Tibial artery (tissue), 4 donors: ENCODE results near the gene RFC4.

ENCODE experiments used
- DNase-seq, 2 donors: peaks; one replicate each; pipeline ENCODE4 v3.0.0-alpha.2; 2019
- H3K27ac ChIP-seq, 2 donors: fragments of 200-600 bp; sonication (generic) in 1 of 2; 1 replicate in 1 of 2; 2 replicates in 1 of 2; pipeline ENCODE4 v1.5.1; 2018 to 2019; ENCODE audit warnings: mild to moderate bottlenecking in 1 of 2
- H3K27me3 ChIP-seq, 2 donors: fragments of 200-600 bp; sonication (generic) in 1 of 2; one replicate each; pipeline versions ENCODE4 v1.5.1 to v1.6.0; 2016 to 2019
- H3K36me3 ChIP-seq, 3 donors: fragments of 200-600 bp; sonication (generic) in 2 of 3; one replicate each; pipeline ENCODE4 v1.5.1; 2016 to 2019; ENCODE audit warnings: mild to moderate bottlenecking in 2 of 3
- H3K4me1 ChIP-seq, 4 donors: fragments of 200-600 bp; sonication (generic) in 2 of 4; 1 replicate in 3 of 4; 2 replicates in 1 of 4; pipeline ENCODE4 v1.5.1; 2016 to 2019
- H3K4me3 ChIP-seq, 2 donors: fragments of 200-600 bp; sonication (generic) in 1 of 2; 1 replicate in 1 of 2; 2 replicates in 1 of 2; pipeline ENCODE4 v1.5.1; 2018 to 2019; ENCODE audit warnings: mild to moderate bottlenecking in 2 of 2
- H3K9me3 ChIP-seq, 3 donors: fragments of 200-600 bp; sonication (generic) in 1 of 3; one replicate each; pipeline ENCODE4 v1.5.1; 2016 to 2019
- CTCF ChIP-seq, 2 experiments: fragments of 200-600 bp in 1 of 2; fragments of 450-650 bp in 1 of 2; IDR thresholded peaks; one replicate each; pipeline ENCODE4 v1.5.1; 2017 to 2019; ENCODE audit warnings: antibody characterized with exemption in 2 of 2, mild to moderate bottlenecking in 1 of 2, moderate library complexity in 1 of 2
- intact Hi-C: fragments of 100-400 bp; cut with DNase I; formaldehyde crosslinking; loops from one replicate; pipeline ENCODE4 v1.15.0; 2023; ENCODE audit warnings: low total_unique reads

Gene RFC4

GRCh38 chr3:186757686-186758220 is 48.5 kb downstream of the RFC4 start:
- H3K36me3 ChIP-seq: no peaks in the 10 kb centered on the region
- no peak for TF ChIP-seq CTCF (IDR thresholded peaks at IDR 0.05)
- intact Hi-C loops: no loop called here
- no peak overlapping the region for H3K4me3 ChIP-seq
- H3K4me1 ChIP-seq: no peaks in the 10 kb centered on the region
- no peak for DNase-seq
- H3K9me3 ChIP-seq: no peaks in the 10 kb centered on the region
- H3K27ac ChIP-seq: no peak overlapping the region
- H3K27me3 ChIP-seq: no peaks in the 10 kb centered on the region

GRCh38 chr3:186757214-186757613 is 49.1 kb downstream of the RFC4 start:
- no peak for DNase-seq
- Histone ChIP-seq H3K27me3 (no peaks in the 10 kb centered on the region), H3K36me3 (no peaks in the 10 kb centered on the region), H3K4me3 (no peak overlapping the region), H3K27ac (no peak overlapping the region), H3K9me3 (no peaks in the 10 kb centered on the region), H3K4me1 (no peaks in the 10 kb centered on the region)
- TF ChIP-seq CTCF (IDR thresholded peaks at IDR 0.05): no peak
- intact Hi-C loops: no loop called here

GRCh38 chr3:186754871-186755270 is 51.4 kb downstream of the RFC4 start:
- TF ChIP-seq CTCF (IDR thresholded peaks at IDR 0.05): no peak
- no peaks in the 10 kb centered on the region for H3K9me3 ChIP-seq
- H3K36me3 ChIP-seq: no peaks in the 10 kb centered on the region
- H3K4me3 ChIP-seq: no peak overlapping the region
- DNase-seq: no peak
- no peak overlapping the region for H3K27ac ChIP-seq
- no peaks in the 10 kb centered on the region for H3K4me1 ChIP-seq
- intact Hi-C loops: no loop called here
- H3K27me3 ChIP-seq: no peaks in the 10 kb centered on the region

- no peak for TF ChIP-seq CTCF (IDR thresholded peaks at IDR 0.05)
- intact Hi-C loops: no loop called here
- H3K4me1 ChIP-seq: no peaks in the 10 kb centered on the region
- H3K27me3 ChIP-seq: no peaks in the 10 kb centered on the region
- no peak overlapping the region for H3K27ac ChIP-seq
- H3K36me3 ChIP-seq: no peaks in the 10 kb centered on the region
- DNase-seq: no peak
- no peaks in the 10 kb centered on the region for H3K9me3 ChIP-seq
- H3K4me3 ChIP-seq: no peak overlapping the region
Observed at GRCh38 chr3:186754006-186754405, 52.3 kb downstream of the RFC4 start.

GRCh38 chr3:186751480-186751879 is 54.8 kb downstream of the RFC4 start:
- no peaks in the 10 kb centered on the region for H3K9me3 ChIP-seq
- TF ChIP-seq CTCF (IDR thresholded peaks at IDR 0.05): no peak
- intact Hi-C loops: no loop called here
- no peak for DNase-seq
- no peaks in the 10 kb centered on the region for H3K27me3 ChIP-seq
- H3K4me1 ChIP-seq: no peaks in the 10 kb centered on the region
- no peak overlapping the region for H3K27ac ChIP-seq
- no peaks in the 10 kb centered on the region for H3K36me3 ChIP-seq
- no peak overlapping the region for H3K4me3 ChIP-seq

GRCh38 chr3:186750316-186750715 is 56.0 kb downstream of the RFC4 start:
- no peaks in the 10 kb centered on the region for H3K27me3 ChIP-seq
- H3K36me3 ChIP-seq: no peaks in the 10 kb centered on the region
- DNase-seq: no peak
- H3K4me3 ChIP-seq: no peak overlapping the region
- no peaks in the 10 kb centered on the region for H3K9me3 ChIP-seq
- intact Hi-C loops: no loop called here
- peaks cover 0 to 9% (median 0%) of the 10 kb centered on the region in 4 donors for H3K4me1 ChIP-seq
- no peak for TF ChIP-seq CTCF (IDR thresholded peaks at IDR 0.05)
- no peak overlapping the region for H3K27ac ChIP-seq
